ENCODE measurements around the gene RTTN.

The RTTN gene

GRCh38 chr18:70235478-70235877 is 30.0 kb upstream of the RTTN start:
- Histone ChIP-seq H3K9ac (ENCODE audit: low read length) (no peak overlapping the region), H3K27ac (ENCODE audit: low read depth, low read length) (no peak overlapping the region), H2AFZ (ENCODE audit: low read depth, low read length, severe bottlenecking) (no peak overlapping the region), H3K4me3 (ENCODE audit: insufficient read depth, low read length, poor library complexity, severe bottlenecking) (no peak overlapping the region), H3F3A (ENCODE audit: insufficient read depth) (no peaks in the 10 kb centered on the region), H3K4me2 (ENCODE audit: low read depth, low read length, poor library complexity, severe bottlenecking) (no peak overlapping the region), H4K20me1 (ENCODE audit: low read depth, low read length) (no peaks in the 10 kb centered on the region), H3K9me3 (ENCODE audit: insufficient read depth, low read length) (no peaks in the 10 kb centered on the region), H3K9me2 (replicated peaks; ENCODE audit: insufficient read depth, low read length) (no peaks in the 10 kb centered on the region), H3K79me2 (ENCODE audit: insufficient read depth, low read length) (no peaks in the 10 kb centered on the region), H3K27me3 (ENCODE audit: low read length) (no peaks in the 10 kb centered on the region), H3K36me3 (ENCODE audit: low read length) (no peaks in the 10 kb centered on the region)
- TF ChIP-seq EZH2phosphoT487 (conservative IDR thresholded peaks at IDR 0.05; ENCODE audit: low read length): no peak
- TF ChIP-seq, protein P1, sequence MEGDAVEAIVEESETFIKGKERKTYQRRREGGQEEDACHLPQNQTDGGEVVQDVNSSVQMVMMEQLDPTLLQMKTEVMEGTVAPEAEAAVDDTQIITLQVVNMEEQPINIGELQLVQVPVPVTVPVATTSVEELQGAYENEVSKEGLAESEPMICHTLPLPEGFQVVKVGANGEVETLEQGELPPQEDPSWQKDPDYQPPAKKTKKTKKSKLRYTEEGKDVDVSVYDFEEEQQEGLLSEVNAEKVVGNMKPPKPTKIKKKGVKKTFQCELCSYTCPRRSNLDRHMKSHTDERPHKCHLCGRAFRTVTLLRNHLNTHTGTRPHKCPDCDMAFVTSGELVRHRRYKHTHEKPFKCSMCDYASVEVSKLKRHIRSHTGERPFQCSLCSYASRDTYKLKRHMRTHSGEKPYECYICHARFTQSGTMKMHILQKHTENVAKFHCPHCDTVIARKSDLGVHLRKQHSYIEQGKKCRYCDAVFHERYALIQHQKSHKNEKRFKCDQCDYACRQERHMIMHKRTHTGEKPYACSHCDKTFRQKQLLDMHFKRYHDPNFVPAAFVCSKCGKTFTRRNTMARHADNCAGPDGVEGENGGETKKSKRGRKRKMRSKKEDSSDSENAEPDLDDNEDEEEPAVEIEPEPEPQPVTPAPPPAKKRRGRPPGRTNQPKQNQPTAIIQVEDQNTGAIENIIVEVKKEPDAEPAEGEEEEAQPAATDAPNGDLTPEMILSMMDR (IDR thresholded peaks at IDR 0.05; ENCODE audit: insufficient read depth, low read length, poor library complexity, severe bottlenecking): no peak

DNA sequence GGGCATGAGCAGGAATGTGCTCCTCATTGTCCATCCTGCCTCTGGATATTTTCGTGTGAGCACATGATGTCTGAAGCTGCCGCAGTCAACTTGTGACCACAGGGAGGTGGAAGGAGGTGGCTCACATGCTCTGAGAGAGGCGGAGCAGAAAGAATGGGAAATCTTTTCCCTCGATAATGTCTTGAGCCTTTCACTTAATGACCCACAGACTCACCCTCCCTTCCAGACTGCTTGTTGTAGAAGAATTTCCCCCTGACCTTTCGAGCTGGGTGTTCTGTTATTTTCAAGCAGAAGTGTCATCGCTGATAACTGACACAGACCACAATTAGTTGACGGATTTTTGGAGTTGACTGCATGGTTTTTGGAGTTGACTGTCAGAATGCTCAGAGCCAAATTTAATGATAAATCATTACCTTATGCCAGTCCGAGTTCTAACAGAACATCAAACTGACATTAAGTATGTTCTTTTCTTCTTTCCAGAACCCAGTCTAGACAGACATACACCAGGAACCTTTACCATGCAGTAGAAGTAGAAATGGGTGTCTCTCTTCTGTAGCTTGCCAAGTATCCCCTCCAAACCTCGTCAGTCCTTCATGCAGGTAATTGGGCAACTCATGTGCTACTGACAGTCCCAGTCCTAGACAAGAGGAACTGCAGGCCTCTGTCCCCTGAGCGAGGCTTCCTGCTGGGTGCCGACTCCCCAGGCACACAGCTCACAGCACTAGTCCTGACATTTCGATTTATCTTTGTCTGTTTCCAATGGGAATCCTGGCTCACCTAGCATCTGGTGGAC is 29.4 kb upstream of the RTTN start:
- Histone ChIP-seq H3K4me3 (ENCODE audit: insufficient read depth, low read length, poor library complexity, severe bottlenecking) (no peak overlapping the region), H3K27ac (ENCODE audit: low read depth, low read length) (no peak overlapping the region), H3K27me3 (ENCODE audit: low read length) (no peaks in the 10 kb centered on the region), H4K20me1 (ENCODE audit: low read depth, low read length) (no peaks in the 10 kb centered on the region), H3K9me2 (replicated peaks; ENCODE audit: insufficient read depth, low read length) (no peaks in the 10 kb centered on the region), H3K9me3 (ENCODE audit: insufficient read depth, low read length) (no peaks in the 10 kb centered on the region), H3K9ac (ENCODE audit: low read length) (no peak overlapping the region), H3K36me3 (ENCODE audit: low read length) (no peaks in the 10 kb centered on the region), H3K79me2 (ENCODE audit: insufficient read depth, low read length) (no peaks in the 10 kb centered on the region), H3F3A (ENCODE audit: insufficient read depth) (no peaks in the 10 kb centered on the region), H2AFZ (ENCODE audit: low read depth, low read length, severe bottlenecking) (no peak overlapping the region), H3K4me2 (ENCODE audit: low read depth, low read length, poor library complexity, severe bottlenecking) (no peak overlapping the region)
- TF ChIP-seq, protein P1 (IDR thresholded peaks at IDR 0.05; ENCODE audit: insufficient read depth, low read length, poor library complexity, severe bottlenecking): no peak
- TF ChIP-seq EZH2phosphoT487 (conservative IDR thresholded peaks at IDR 0.05; ENCODE audit: low read length): no peak

DNA sequence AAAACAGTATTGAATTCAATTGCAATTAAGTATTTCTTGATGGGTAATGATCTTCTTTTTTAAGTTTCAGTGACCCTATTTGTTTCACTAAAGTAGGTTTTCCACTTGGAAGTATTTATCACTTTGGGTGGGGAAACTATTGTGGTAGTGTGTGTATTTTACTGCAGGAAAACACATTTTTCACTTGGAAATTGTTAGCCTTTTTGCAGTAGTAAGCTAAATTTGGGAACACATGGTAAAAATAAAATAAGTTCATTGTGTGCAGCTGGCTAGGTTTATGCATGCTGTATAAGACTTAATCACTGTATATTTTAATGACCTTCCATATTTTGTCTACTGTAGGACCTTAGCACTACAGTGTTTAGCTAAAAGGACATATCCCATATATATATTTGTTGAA is 28.5 kb upstream of the RTTN start:
- Histone ChIP-seq H3K9me3 (ENCODE audit: insufficient read depth, low read length) (no peaks in the 10 kb centered on the region), H3K4me2 (ENCODE audit: low read depth, low read length, poor library complexity, severe bottlenecking) (no peak overlapping the region), H3K9me2 (replicated peaks; ENCODE audit: insufficient read depth, low read length) (no peaks in the 10 kb centered on the region), H3K27ac (ENCODE audit: low read depth, low read length) (no peak overlapping the region), H3K9ac (ENCODE audit: low read length) (no peak overlapping the region), H3F3A (ENCODE audit: insufficient read depth) (no peaks in the 10 kb centered on the region), H4K20me1 (ENCODE audit: low read depth, low read length) (no peaks in the 10 kb centered on the region), H3K4me3 (ENCODE audit: insufficient read depth, low read length, poor library complexity, severe bottlenecking) (no peak overlapping the region), H3K27me3 (ENCODE audit: low read length) (no peaks in the 10 kb centered on the region), H3K36me3 (ENCODE audit: low read length) (no peaks in the 10 kb centered on the region), H2AFZ (ENCODE audit: low read depth, low read length, severe bottlenecking) (no peak overlapping the region), H3K79me2 (ENCODE audit: insufficient read depth, low read length) (no peaks in the 10 kb centered on the region)
- no peak for TF ChIP-seq EZH2phosphoT487 (conservative IDR thresholded peaks at IDR 0.05; ENCODE audit: low read length)
- TF ChIP-seq, protein P1 (IDR thresholded peaks at IDR 0.05; ENCODE audit: insufficient read depth, low read length, poor library complexity, severe bottlenecking): no peak

Measured in SU-DHL-6 (cell line).